Measurements from ENCODE around the gene GMNC.

GRCh38 chr3:190867071-190867470 is 4.6 kb upstream of the GMNC start:
- TF ChIP-seq POLR2A (IDR thresholded peaks at IDR 0.05; ENCODE audit: borderline replicate concordance, extremely low read depth, insufficient read depth, insufficient read length), result no peak
- no peak for TF ChIP-seq CTCF (IDR thresholded peaks at IDR 0.05 in 2 of 3, conservative IDR thresholded peaks at IDR 0.05 in 1 of 3; ENCODE audit: borderline replicate concordance in 1 of 3, insufficient read depth in 1 of 3, low read depth in 2 of 3, low read length in 2 of 3)
- no peak for TF ChIP-seq SP1 (IDR thresholded peaks at IDR 0.05; ENCODE audit: low read depth)
- TF ChIP-seq EZH2phosphoT487 (IDR thresholded peaks at IDR 0.05; ENCODE audit: borderline replicate concordance), result no peak
- no peak for TF ChIP-seq POLR2AphosphoS5 (IDR thresholded peaks at IDR 0.05; ENCODE audit: low read depth, low read length)
- no peak for TF ChIP-seq MAX (IDR thresholded peaks at IDR 0.05)
- TF ChIP-seq REST (IDR thresholded peaks at IDR 0.05; ENCODE audit: low read depth), result no peak
- no peak for TF ChIP-seq RAD21 (IDR thresholded peaks at IDR 0.05; ENCODE audit: low read depth)
- no peak for TF ChIP-seq SRF (IDR thresholded peaks at IDR 0.05; ENCODE audit: low read depth)
- no peak for TF ChIP-seq YY1 (IDR thresholded peaks at IDR 0.05; ENCODE audit: extremely low read depth, insufficient replicate concordance, low read depth, low read length)

All from HCT116 (cell line).